Measurements from ENCODE around the gene RNF223.

The RNF223 gene

DNA sequence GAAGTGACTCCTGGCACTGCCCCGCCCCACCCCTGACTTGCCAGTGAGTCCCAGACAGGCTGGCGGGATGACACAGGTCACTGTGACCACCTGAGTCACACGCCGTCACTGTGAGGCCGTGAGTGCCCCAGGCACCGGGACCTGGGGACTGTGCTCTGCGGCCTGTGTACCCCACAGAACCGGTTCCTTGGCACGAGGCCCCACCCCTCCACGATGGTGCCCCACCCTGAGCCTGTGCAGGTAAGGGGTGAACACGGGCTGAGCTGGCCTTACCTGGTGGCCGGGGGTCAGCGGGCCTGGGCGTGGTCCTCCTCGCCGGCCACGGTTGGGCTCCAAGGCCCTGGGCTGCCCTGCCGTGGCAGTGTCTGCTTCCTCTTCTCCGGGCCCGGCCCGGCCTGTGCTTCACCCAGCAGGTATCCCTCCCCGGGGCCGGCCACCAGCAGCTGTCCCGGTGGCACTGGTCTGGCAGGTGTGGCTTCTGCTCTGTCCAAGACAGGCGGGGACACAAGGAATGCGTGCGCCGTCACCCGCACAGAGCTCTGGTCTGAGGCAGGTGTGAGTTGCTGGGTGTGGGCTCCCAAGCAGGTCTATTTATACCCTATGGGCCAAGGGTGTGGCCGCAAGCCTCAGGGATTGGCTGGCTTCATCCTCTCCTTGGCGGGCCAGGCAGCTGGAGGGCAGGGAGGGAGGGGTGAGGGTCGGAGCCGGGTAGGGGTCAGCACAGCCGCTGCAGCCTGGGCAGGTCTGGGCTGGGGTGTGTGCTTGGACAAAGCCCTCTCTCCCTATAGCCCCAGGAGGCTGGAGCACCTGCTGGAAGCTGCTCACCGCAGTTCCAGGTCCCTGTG is at the start of gene RNF223:
Gene RNF223 (minus strand): TSS at position 564 of the 845 bp plus-strand sequence. CDS start 1,740 bp downstream, outside the sequence.
- DNase-seq: no peak

DNA sequence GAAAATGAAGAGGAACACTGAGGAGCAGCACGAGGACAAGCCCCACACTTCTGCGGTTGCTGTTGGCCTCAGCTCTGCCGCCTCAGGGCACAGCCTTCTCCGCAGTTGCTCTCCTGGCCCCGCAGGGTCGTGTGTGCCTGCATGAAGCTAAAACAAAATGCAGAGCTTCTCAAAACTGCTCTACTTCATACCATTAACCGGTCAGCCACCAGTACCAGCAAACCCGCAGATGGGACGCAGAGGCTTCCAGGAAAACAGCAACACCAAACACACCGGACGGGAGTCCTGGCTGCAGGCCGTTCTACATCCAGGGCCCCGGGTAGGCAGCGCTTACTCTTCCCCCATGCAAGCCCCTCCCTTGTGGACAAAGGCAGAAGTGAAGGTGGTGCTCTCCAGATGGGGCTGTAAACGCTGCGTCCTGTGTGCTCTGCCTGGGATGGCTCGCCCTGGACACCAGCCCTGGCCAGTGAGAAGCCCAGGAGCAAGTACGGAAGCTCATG is 48.9 kb upstream of the RNF223 start:
- DNase-seq: no peak

DNA sequence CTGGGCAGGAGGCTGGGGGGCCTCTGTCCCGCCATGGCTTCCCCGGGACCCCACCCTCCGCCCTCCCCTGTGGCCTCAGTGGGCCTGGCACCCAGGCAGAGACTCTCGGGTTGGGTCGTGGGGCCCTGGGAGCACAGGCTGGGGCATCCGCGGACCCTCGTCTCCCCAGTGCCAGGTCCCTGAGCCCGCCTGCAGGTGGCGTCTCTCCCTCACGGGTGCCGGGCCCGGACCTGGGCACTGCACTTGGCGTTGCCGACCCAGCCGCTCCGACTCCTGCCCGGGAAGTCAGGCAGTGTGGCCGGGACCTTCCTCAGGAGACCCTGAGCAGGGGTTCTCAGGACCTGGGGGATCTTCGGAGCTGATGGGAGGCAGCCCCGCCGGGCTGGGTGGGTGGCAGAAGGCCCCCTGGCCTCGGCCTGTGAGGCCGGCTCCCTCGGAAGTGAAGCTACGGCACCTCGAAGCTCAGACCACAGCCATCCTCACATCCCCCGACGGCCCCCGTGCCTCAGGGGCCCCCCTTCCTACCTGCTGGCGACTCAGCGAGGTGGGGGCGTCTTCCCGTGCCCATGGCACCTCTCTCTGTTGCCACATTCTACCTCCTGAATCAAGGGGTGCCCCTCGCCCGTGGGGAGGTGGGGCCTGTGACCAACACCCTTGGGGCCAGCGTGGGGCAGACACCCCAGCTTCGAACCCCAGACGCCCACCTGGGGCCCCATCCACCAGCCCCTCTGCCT is 48.1 kb upstream of the RNF223 start:
- DNase-seq: no peak

DNA sequence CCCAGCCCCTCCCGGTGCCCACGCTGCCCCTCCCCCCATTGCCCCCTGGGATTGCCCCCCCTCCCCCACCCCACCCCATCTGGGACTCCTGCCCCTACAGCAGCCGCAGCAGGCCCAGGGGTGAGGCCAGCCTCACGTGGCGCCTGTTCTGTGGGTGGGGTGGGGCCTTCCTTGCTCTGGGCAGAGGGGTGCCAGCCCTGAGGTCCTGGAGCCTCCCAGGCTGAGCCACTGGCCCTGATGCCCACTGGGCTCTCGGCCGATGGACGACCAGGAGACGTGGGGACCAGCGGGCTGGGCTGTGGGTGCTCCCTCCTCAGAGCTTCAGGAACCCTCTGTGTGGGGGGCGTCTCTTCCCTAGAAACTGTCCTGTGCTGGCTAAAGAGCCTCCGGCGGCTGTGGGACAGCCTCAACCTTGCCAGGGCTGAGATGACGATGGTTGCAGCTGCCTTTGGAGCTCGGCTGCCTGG is 47.5 kb upstream of the RNF223 start:
- no peak for DNase-seq

DNA sequence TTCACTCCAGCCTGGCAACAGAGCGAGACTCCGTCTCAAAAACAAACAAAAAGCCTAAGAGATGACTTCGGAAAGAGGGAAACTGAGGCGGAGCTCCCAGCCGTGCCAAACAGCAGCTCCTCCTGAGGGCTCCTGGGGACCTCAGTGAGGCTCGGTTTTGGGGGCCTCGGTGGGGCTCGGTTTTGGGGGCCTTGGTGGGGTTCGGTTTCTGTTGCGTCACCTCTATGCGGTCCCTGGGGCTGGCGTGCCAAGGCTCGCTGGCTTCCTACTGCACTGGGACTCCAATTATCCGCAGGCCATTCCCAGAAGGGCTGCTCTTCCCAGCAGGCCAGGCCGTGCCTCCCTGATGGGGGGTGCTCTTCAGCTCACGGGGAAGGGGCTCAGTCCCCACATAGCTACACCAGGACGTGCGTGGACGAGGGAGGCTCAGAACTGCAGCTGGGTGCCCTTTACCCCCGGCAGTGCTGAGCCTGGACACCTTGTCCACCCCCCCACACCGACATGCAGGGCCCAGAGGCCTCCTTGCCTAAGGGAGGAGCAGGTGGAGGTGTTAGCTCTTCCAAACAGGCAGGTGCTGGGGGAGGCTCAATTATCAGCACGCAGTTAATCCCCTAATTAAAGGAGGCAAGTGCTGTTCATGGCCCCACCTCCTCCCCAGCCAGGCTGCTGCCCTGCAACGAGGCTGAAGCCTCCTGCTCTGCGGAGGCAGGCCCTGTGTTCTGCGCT is 46.9 kb upstream of the RNF223 start:
- DNase-seq: no peak

DNA sequence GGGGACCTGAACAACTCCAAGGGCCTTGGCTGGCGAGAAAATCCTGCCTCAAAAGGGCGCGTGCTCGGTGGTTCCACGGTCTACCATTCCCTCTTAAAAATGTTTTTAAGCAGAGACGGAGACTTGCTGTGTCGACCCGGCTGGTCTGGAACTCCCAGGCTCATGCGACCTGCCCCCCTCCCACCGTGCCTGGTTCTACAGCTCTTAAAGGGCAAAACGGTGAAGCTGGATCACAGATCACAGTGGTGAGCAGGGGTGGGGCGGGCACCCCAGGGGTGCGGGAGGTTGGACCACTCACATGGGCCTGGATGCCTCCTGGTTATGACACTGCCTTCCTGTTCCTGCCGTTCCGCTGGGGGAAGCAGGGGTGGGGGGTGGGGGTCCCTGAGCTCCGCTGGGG is 46.0 kb upstream of the RNF223 start:
- no peak for DNase-seq

DNA sequence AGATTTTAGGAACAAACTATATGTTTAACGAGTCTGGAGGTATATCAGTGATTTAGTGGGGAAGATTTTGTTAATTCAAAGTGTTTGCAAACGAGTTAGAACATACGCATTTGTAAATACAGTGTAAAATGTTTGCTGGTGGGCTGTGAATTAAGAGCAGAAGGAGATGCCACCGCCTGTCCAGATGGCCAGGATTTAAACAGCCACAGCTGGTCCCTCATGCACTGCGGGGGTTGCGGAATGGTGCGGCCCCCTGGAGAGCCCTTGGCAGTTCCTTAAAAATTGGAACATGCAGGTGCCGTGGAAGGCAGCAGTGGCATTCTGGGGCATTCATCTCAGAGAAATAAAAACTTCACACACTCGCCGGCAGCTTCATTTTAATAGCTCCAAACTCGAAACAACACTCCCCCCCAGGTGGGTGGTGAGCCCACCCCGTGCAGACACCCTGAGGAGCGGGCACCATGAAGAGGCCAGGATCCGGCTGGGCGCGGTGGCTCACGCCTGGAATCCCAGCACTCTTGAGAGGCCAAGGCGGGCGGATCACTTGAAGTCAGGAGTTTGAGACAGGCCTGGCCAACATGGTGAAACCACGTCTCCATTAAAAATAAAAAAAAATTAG is 45.3 kb upstream of the RNF223 start:
- DNase-seq: no peak

DNA sequence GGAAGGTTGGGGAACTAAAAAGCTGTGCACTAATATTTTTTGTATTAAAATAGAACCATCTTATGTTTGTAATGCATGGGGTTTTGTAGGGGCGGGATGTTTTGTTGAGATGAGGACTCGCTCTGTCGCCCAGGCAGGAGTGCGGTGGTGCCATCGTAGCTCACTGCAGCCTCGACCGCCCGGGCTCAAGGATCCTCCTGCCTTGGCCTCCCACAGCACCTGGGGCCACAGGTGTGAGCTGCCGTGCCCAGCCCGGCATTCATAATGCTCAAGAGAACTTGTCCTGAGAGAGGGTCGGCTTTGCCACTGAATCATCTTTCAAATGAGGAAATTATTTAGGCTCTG is 44.7 kb upstream of the RNF223 start:
- DNase-seq: no peak

DNA sequence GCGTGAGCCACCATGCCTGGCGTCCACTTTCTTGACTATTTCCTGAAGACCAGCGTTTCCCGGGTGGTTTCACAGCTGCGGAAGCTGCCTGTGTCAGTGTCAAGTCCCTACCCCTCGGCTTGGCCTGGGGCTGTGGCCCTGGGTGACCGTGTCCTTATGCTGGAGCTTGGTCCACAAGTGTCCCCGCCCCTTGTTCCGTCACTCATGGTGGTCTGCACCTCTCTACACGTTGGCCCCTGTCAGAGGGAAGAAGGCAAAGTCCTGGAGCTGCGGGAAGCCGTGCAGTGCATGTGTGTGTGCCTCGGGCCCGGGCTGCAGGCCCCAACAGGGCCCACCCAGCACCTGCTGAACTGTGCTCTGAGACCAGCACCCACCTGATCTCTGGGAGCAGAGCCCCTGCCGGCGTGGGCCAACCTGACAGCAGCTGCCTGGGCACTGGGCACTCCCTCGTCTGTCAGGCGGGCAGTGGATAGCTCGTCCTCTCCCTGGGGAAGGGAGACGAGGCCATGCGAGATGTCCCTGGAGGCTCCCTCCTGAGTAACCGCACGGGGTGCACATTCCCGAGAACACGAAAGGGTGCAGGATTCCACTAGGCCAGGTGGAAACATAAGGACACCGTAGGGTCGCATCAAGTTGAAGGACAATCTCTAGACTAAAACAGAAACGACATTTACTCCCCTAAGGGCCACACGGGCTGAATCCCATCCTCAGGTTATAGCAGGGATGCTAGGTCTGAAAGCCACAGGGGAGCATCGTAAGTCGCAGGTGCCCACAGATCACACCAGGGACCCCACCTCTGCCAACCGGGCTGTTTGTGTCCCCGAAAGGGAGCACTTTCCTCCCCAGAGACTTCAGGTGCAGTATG is 44.1 kb upstream of the RNF223 start:
- no peak for DNase-seq

DNA sequence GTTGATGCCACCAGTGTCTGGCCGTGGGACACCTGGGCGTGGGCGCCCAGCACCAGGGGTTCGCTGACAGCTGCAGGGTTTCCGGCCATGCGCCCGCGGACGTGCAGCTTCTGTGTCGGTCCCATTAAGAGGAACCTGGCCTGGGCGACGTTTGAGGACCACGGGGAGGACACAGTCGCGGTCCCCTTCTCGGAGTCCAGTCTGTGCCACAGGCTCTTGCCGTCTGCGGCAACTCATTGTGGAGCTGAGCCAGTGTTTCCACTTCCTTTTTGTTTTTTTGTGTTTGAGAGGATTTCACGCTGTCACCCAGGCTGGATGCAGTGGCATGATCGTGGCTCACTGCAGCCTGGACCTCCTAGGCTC is 43.3 kb upstream of the RNF223 start:
- no peak for DNase-seq

DNA sequence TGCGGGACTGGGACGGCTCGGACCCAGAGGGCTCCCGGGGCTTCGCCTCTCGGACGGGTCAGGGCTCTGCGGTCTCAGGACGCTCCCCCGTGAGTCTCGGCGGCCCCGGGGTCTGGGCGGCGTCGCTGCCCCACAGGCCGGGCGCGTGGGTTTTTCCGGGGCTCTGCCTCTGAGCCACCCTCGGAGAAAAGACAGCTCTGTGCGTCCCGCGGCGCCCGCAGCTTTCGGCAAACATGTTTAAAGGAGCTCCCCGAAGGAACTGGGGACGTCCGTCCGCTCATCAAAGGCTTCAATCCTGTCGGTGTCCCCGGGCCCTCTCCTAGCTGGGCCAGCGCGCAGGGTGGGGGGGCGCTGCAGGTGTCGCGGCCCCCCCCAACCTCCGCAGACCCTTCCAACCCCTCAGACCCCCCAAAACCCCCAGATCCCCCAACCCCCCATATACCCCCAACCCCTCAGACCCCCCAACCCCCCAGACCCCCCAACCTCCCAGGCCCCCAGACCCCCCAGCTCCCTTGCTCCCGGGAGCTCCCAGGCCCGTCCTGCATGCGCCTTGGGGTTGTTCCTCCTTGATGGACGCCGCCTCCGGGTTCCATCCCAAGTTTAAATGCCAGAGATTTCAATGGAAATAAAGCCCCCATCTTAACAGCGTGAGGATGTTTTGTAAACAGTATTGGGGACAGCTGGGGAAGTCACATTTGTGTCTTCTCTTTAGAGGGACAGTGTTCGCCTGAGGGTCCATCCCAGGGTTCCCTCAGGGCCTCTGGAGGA is 42.8 kb upstream of the RNF223 start:
- no peak for DNase-seq

DNA sequence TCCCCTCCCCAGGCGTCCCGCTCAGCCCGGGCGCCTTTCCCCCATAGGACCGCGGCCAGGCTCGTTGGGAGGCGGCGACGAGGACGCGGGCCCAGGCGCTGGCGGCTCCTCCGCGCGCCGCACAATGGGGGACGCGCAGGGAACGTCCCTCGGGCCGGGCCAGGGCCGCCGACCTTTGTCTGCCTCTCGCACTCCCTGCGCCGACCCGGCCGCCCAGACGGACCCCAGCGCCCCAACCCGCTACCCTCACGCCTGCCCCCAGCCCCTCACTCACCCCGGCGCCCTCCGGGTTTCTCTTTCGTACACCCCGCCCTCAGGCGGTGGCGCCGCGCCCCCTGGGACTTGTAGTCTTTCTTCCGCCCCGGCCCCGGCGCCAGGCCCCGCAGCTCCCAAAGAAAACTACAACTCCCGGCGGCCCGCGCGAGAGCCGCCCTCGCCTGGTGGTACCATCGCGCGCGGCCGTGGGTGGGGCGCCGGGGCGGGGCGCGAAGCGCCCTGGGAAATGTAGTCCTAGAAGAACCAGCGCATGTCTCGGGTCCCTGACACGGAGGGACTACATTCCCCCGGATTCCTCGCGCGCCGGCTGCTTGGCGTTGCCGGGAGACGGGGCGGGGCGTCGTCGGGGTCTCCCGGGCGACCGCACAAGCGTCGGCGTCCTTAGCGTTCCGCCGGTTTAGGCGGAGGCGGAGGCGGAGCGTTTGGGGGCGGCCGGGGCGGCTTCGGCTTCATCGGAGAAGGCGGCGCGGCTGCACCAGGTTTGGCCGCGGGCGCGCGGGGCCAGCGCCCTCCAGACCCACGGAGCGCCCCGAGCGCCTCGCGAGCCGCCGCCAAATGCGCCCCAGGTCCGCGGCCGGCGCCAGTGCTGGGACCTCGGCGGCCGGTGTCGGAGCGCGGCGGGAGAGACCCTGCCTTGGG is 41.9 kb upstream of the RNF223 start, which contains the start of gene C1orf159:
Gene C1orf159 (minus strand): TSS at position 304 of the 915 bp plus-strand sequence. CDS start 24,546 bp downstream, outside the sequence.
- peak; percentile 80 for DNase-seq

DNA sequence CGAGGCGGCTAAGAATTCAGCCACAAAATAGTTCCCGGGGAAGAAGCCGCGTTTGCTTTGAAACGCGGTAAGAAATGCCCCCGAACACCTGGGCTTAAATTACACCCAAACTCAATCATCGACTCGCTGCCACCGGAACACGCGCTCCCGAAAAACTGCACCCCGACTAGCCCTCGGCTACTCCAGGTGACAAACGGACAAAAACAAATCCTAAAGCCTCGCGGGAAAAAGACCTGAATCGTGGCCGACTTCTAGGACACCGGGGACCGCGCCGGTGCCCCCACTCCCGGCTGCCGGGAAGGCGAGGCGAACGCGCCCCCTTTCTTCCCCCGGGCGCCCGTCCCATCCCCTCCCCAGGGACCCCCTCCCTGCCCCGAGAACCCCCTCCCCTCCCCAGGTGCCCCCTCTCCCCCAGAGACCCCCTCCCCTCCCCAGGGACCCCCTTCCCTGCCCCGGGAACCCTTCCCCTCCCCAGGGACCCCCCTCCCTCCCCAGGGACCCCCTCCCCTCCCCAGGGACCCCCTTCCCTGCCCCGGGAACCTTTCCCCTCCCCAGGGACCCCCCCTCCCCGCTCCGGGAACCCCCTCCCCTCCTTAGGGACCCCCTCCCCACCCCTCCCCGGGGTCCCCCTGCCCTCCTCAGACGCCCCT is 41.2 kb upstream of the RNF223 start:
- DNase-seq: no peak

DNA sequence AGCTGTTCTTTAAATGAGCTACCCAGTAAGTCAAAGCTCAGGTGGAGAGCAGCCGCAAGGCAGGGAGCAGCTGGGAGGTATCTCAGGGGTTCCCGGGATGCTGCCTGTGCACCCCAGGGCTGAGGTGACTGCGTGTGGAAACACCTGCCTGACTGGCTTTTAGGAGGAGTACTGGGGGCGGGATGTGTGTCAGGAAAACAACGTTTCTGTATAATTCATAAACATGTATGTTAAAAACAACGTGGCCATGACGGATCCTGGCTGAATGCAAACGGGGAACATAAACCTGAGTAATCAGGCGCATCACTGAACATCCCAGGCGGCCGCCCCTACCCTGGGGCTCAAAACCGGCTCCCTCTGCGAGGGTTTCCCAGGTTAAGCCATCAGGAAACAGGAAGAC is 40.3 kb upstream of the RNF223 start:
- DNase-seq: no peak

DNA sequence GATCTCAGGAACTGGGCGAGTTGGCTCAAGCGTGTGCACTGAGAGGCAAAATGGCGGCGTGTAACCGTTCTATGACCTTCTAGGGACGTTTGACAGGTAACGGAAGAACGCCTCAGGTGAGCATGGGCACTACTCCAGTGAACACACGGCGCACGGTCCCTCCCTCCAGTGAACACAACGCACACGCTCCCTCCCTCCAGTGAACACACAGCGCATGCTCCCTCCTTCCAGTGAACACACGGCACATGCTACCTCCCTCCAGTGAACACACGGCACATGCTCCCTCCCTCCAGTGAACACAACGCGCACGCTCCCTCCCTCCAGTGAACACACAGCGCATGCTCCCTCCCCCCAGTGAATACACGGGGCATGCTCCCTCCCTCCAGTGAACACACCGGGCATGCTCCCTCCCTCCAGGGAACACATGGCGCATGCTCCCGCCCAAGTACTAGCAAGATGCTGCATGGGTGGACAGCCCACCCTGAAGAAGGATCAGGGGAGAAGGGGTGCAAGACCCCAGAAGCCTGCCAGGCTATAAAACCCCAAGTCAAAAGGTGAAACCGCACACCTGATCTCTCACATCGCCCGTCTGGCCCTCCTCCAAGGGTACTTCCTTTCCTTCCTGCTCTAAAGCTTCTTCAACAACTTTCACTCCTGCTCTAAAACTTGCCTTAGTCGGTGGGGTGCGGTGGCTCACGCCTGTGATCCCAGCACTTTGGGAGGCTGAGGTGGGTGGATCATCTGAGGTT is 38.3 kb upstream of the RNF223 start:
- DNase-seq: no peak

DNA sequence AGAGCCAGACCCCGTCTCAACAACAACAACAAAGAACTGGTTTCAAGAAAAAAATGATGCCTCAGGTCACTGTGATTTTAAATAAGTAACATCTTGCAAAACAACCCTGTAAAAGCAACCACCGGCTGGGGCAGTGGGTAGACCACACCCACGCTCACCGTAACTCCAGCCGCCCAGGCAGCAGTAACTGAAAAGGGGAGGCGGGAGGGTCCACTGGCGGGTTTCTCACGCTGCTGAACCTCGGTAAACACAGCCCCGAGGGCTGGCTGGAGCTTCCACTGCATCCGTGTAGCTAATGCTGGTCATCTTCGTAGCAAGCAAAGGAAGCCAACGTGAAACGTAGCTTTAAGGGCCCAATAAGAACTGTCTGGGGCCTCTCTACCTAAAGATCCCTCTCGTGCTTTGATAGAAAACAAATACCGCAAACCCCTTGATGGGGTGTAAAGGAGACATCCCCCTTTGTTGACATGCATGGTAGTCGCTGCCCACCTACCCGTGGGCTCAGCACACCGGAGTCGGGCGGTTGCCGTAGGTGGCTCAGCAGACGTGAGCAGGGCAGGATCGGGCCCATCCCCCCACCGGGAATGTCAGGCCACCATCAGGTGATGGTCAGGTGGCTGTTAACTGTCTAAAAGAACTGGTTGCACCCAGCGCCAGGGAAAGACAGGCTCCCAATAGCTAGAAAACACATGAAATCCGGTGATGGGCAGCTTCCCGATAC is 37.6 kb upstream of the RNF223 start:
- no peak for DNase-seq

DNA sequence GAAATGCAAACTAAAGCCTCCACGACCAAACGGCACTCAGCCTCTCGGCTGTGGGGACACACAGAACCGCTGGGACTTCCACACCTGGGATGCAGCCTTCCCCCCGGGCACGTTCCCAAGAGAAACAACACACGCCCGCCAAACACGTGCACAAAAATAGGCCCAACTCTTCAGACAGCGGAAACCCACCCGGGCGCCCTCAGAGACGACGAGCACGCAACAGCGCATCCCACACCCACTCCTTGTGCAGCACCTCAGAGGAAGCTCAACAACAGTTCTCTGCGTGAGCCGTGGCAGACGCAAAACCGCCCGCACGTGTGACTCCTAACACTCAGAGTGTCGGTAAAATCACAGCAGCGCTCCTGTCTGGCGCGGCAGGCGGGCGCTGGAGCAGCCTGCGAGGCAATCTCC is 36.5 kb upstream of the RNF223 start:
- no peak for DNase-seq

DNA sequence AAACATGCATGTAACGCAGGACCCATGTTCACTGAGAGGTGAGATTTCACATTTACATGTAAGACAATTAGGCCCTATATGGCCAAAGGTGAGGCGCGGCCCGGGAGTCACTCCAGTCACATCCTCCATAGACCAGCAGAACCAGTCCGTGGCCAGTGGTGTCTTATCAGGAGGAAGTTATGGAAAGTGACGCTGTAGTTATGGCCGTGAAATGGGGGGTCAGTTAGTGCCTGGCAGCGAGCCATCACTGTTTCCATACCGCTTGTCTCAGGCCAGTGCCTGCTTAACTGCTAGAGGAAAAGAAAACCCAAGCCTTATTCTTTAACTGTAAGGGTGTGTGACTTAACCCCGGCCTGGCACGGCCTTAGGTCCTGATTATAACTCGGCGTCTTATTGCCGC is 35.6 kb upstream of the RNF223 start:
- DNase-seq: no peak
